ENCODE measurements around the gene CEP97.
"Not testable (repeated sequence)": the region's sequence is repeated elsewhere in the genome, so short reads cannot be mapped to it uniquely, and the experiment has no call there.

Gene CEP97, protein sequence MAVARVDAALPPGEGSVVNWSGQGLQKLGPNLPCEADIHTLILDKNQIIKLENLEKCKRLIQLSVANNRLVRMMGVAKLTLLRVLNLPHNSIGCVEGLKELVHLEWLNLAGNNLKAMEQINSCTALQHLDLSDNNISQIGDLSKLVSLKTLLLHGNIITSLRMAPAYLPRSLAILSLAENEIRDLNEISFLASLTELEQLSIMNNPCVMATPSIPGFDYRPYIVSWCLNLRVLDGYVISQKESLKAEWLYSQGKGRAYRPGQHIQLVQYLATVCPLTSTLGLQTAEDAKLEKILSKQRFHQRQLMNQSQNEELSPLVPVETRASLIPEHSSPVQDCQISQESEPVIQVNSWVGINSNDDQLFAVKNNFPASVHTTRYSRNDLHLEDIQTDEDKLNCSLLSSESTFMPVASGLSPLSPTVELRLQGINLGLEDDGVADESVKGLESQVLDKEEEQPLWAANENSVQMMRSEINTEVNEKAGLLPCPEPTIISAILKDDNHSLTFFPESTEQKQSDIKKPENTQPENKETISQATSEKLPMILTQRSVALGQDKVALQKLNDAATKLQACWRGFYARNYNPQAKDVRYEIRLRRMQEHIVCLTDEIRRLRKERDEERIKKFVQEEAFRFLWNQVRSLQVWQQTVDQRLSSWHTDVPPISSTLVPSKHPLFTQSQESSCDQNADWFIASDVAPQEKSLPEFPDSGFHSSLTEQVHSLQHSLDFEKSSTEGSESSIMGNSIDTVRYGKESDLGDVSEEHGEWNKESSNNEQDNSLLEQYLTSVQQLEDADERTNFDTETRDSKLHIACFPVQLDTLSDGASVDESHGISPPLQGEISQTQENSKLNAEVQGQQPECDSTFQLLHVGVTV

DNA sequence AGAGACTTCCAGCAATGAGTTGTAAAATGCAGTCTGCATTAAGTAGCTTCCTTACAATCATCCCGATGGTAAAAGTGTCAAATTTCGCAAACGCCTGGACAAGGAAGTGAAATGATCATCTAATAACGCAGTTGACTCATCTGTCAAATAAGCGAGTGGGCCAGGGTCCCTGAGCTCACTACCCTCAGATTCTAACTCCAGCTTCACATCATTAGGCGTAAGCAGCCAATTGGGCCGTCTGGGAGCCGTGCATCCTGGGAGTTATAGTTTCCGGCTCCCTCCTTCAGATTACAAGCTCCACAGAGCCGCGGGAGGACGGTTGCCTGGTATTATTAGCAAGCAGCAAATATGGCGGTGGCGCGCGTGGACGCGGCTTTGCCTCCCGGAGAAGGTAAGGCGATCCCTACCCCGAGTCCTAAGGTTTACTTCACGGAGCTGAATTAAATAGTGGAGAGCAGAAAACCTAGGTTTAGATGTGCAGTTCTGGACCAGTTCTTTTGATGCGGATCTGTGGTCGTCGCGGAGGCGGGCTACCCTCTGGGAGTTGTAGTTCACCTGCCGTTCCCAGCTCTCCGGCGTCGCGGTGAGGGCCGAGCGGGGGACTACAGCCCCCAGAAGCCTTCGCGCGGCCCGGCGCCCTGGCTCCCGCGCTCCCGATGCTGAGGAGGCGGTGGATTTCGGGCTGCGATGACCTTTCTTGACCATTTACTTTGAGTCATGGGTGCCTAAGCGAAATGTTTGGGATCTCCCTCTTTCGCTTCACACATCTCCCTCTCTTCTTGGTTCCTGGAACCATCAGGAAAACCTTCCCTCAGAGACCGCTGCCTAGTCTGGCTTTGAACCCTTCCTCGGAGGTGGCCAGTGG, at the start of gene CEP97:
Gene CEP97, plus strand, starts transcription at position 286 of the 865 bp plus-strand sequence. Its CDS starts 63 bp downstream, at position 349.
- peak within 1 kb of the TSS; percentile 89 for H3K4me3 ChIP-seq (ENCODE audit: low read depth, low read length)
- TF ChIP-seq CTCF (IDR thresholded peaks at IDR 0.05; ENCODE audit: insufficient read depth, low read depth, low read length, missing control alignments) = no peak
- DNase-seq (ENCODE audit: low read depth) = peak; percentile 95

GRCh38 chr3:101675709-101676215, 48.7 kb upstream of the CEP97 start:
- no peak for TF ChIP-seq CTCF (IDR thresholded peaks at IDR 0.05; ENCODE audit: insufficient read depth, low read depth, low read length, missing control alignments)
- no peak for DNase-seq (ENCODE audit: low read depth)
- H3K4me3 ChIP-seq (ENCODE audit: low read depth, low read length) = peak overlapping the region; percentile 77

GRCh38 chr3:101676216-101676764, 48.1 kb upstream of the CEP97 start:
- DNase-seq (ENCODE audit: low read depth) = peak; percentile 98
- H3K4me3 ChIP-seq (ENCODE audit: low read depth, low read length) = peak overlapping the region; percentile 77
- peak; percentile 16 for TF ChIP-seq CTCF (IDR thresholded peaks at IDR 0.05; ENCODE audit: insufficient read depth, low read depth, low read length, missing control alignments)

GRCh38 chr3:101676765-101677435, 47.5 kb upstream of the CEP97 start, which contains the start of gene ZBTB11:
Gene ZBTB11, minus strand, starts transcription at chr3:101677132. Its CDS starts 218 bp downstream, at chr3:101676914.
- H3K4me3 ChIP-seq (ENCODE audit: low read depth, low read length) = peak within 1 kb of the TSS; percentile 77
- peak; percentile 100 for DNase-seq (ENCODE audit: low read depth)
- TF ChIP-seq CTCF (IDR thresholded peaks at IDR 0.05; ENCODE audit: insufficient read depth, low read depth, low read length, missing control alignments) = no peak

- DNase-seq (ENCODE audit: low read depth) = peak; percentile 32
- peak overlapping the region; percentile 68 for H3K4me3 ChIP-seq (ENCODE audit: low read depth, low read length)
- no peak for TF ChIP-seq CTCF (IDR thresholded peaks at IDR 0.05; ENCODE audit: insufficient read depth, low read depth, low read length, missing control alignments)
Observed at GRCh38 chr3:101677436-101678286, 46.8 kb upstream of the CEP97 start.

DNA sequence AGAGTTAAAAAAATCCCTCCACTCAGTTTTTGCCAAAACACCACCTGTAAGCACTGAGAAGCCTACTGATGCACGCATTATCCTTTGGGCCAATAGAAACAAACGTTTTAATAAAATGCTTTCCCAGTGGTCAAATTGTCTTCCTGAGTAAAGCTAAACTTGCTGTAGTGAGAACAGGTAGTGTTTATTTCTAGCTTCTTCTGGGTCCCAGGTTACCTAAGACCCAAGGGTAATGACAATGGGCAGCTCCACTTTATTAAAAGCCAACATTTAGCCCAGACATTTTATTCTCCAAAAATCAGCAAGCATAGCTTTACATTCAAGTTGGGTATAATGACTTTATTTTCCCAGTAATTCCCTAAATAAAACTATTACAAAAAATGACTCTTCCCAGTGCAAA, 45.6 kb upstream of the CEP97 start:
- not testable (repeated sequence) for H3K4me3 ChIP-seq (ENCODE audit: low read depth, low read length); DNase-seq (ENCODE audit: low read depth)
